Measurements from ENCODE around the gene NGEF. TPM values are rescaled to one million over a fixed set of nuclear protein-coding genes. Genes with fewer than 3 reads are reported as not detected.

Gene NGEF
- polyA plus RNA-seq, 1 donor from 2014 or later: not detected

DNA sequence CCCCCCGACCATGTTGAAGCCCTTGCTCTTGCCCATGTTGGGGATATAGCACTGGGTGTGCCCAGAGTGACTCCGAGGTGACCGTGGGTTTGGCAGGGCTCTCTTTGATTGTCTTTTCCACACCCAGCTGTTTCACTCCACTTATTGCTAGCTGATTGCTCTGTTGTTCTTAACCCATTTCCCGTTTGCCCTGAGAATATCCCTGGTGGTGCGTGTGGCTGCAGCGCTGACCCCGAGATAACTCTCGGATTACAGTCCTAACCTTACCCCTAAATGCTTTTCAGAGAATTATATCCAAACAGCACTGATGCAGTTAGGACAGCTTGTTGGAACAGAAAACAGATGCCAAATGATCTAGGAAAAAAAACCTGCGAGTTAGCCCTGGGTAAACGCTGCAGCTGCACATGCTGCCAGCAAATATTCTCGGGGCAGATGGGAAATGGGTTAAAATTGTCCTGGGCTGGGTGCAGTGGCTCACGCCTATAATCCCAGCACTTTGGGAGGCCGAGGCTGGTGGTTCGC is 177.3 kb downstream of the NGEF start:
- Mint-ChIP-seq H3K27ac (no peak overlapping the region), H3K27me3 (no peaks in the 10 kb centered on the region), H3K36me3 (peaks cover 21% of the 10 kb centered on the region), H3K4me3 (no peak overlapping the region), H3K4me1 (peaks cover 21 to 28% (median 26%) of the 10 kb centered on the region in 3 donors), H3K9me3 (no peaks in the 10 kb centered on the region)

DNA sequence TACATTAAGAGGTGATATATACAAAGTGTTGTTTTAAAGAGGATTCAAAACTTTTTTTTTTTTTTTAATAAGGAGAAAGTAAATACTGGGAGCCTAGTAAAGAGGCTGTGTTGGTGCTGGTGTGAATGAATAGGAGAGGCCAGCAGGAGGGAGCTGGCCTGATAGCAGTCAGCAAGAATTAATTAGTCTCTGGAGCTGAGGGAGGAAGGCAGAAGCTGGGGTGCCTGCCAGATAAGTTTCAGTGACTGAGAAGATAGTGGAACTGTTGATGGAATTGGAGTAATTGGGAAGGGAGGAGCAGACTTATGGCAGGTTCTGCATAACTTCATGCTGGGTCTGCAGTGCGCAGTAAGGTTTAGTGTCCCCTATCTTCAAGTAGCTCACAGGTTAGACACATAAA is 179.2 kb downstream of the NGEF start:
- Mint-ChIP-seq H3K9me3 (no peaks in the 10 kb centered on the region), H3K4me3 (no peak overlapping the region), H3K36me3 (peaks cover 14% of the 10 kb centered on the region), H3K27me3 (no peaks in the 10 kb centered on the region), H3K4me1 (peaks cover 12 to 16% (median 15%) of the 10 kb centered on the region in 3 donors), H3K27ac (no peak overlapping the region)

DNA sequence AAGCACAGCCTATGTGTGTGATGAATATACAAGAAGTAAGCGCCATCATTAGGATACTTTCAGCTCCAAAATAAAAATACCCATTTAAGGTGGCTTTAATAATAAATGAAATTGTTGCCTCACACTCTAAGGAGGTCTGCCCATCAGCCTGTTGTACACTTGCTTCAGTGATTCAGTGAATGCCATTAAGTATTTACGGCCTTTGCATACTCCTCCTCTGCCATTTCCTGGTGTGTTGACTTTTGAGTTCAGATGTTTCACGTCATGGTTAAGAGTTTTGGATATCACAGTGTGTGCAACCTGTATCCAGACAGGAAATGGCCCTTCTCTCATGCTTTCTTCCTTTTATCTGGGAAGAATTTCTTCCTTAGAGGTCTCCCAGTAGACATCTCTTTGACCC is 181.6 kb downstream of the NGEF start:
- Mint-ChIP-seq H3K27me3 (no peaks in the 10 kb centered on the region), H3K4me1 (no peaks in the 10 kb centered on the region), H3K4me3 (no peak overlapping the region), H3K27ac (no peak overlapping the region), H3K36me3 (peaks cover 13% of the 10 kb centered on the region), H3K9me3 (no peaks in the 10 kb centered on the region)

DNA sequence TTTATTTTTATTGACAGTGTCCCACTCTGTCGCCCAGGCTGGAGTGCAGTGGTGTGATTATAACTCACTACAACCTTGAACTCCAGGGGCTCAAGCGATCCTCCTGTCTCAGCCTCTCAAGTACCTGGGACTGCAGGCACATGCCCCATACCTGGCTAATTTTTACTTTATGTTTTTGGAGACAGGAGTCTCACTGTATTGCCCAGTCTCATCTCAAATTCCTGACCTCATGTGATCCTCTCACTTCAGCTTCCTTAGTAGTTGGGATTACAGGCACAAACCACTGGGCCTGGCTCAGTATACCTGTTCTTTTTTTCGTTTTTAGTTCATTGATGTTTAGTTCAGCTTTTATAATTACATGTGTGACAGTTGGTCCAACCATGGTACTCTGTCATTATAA is 183.1 kb downstream of the NGEF start:
- peaks cover 0 to 1% (median 0%) of the 10 kb centered on the region in 3 donors for H3K4me1 Mint-ChIP-seq

More for the DNA sequence above, 183.1 kb downstream of the NGEF start:
- H3K27me3 Mint-ChIP-seq: no peaks in the 10 kb centered on the region
- peaks cover 13% of the 10 kb centered on the region for H3K36me3 Mint-ChIP-seq
- no peak overlapping the region for H3K27ac Mint-ChIP-seq
- H3K9me3 Mint-ChIP-seq: no peaks in the 10 kb centered on the region
- no peak overlapping the region for H3K4me3 Mint-ChIP-seq

Other genes starting within 250 kb of the NGEF start
- gene KCNJ13, start 236.7 kb downstream of the NGEF start, polyA plus RNA-seq: 0.09 TPM
- not detected for gene SNORC, start 143.0 kb downstream of the NGEF start, polyA plus RNA-seq
- gene NEU2, start 19.4 kb upstream of the NGEF start, polyA plus RNA-seq: not detected
- 220 TPM for gene INPP5D, start 47.1 kb upstream of the NGEF start, polyA plus RNA-seq
- gene ATG16L1, start 238.4 kb upstream of the NGEF start, polyA plus RNA-seq: 11.2 TPM

All from IgD-negative memory B cell (primary cell).